Measurements from ENCODE around the gene MIER3. TPM values are rescaled to one million over a fixed set of nuclear protein-coding genes. Genes with fewer than 3 reads are reported as not detected.

The MIER3 gene
- total and polyA plus RNA-seq, 5 donors from 2014 or later: 6.1 to 23.1 (median 7.2) TPM

- peaks cover 0 to 1% (median 0%) of the 10 kb centered on the region in 7 donors for H3K9me3 Mint-ChIP-seq
- peaks cover 2% of the 10 kb centered on the region for H3K4me1 ChIP-seq (ENCODE audit: control insufficient read depth, insufficient read depth, low read length, poor library complexity, severe bottlenecking)
- peaks cover 12 to 31% (median 21%) of the 10 kb centered on the region in 4 donors for H3K4me1 Mint-ChIP-seq
- H3K4me3 Mint-ChIP-seq: no peak overlapping the region
- peak in 1 of 2 donors; percentile 28 for ATAC-seq (ENCODE audit: low read depth in 2 of 2)
- H3K27me3 ChIP-seq (ENCODE audit: control insufficient read depth, insufficient read depth, low read length): no peaks in the 10 kb centered on the region
- H3K27me3 Mint-ChIP-seq: no peaks in the 10 kb centered on the region
- peak overlapping the region in 2 of 3 donors; percentile 62 to 72 for H3K27ac Mint-ChIP-seq
- H3K27ac ChIP-seq (ENCODE audit: insufficient read depth, low read length, poor library complexity, severe bottlenecking): no peak overlapping the region
- H3K36me3 ChIP-seq (ENCODE audit: control insufficient read depth, insufficient read depth, low read length): peaks cover 72% of the 10 kb centered on the region
- no peaks in the 10 kb centered on the region for H3K9me3 ChIP-seq (ENCODE audit: control insufficient read depth in 2 of 2, low read length in 2 of 2)
- DNase-seq: no peak
- H3K36me3 Mint-ChIP-seq: peaks cover 59% of the 10 kb centered on the region
- H3K4me3 ChIP-seq (ENCODE audit: low read depth, low read length): no peak overlapping the region
Measured at GRCh38 chr5:56893251-56893951, 58.5 kb downstream of the MIER3 start.

- Mint-ChIP-seq H3K4me1 (peaks cover 6 to 38% (median 26%) of the 10 kb centered on the region in 4 donors), H3K27me3 (no peaks in the 10 kb centered on the region), H3K36me3 (peaks cover 66% of the 10 kb centered on the region), H3K4me3 (no peak overlapping the region), H3K27ac (no peak overlapping the region), H3K9me3 (no peaks in the 10 kb centered on the region)
- DNase-seq (no peak), ATAC-seq (ENCODE audit: low read depth in 2 of 2) (no peak)
- no peaks in the 10 kb centered on the region for H3K9me3 ChIP-seq (ENCODE audit: control insufficient read depth in 2 of 2, low read length in 2 of 2)
- no peaks in the 10 kb centered on the region for H3K27me3 ChIP-seq (ENCODE audit: control insufficient read depth, insufficient read depth, low read length)
- H3K4me3 ChIP-seq (ENCODE audit: low read depth, low read length): no peak overlapping the region
- no peak overlapping the region for H3K27ac ChIP-seq (ENCODE audit: insufficient read depth, low read length, poor library complexity, severe bottlenecking)
- no peaks in the 10 kb centered on the region for H3K4me1 ChIP-seq (ENCODE audit: control insufficient read depth, insufficient read depth, low read length, poor library complexity, severe bottlenecking)
- peaks cover 99% of the 10 kb centered on the region for H3K36me3 ChIP-seq (ENCODE audit: control insufficient read depth, insufficient read depth, low read length)
Measured at GRCh38 chr5:56881571-56881970, 70.4 kb downstream of the MIER3 start.

DNA sequence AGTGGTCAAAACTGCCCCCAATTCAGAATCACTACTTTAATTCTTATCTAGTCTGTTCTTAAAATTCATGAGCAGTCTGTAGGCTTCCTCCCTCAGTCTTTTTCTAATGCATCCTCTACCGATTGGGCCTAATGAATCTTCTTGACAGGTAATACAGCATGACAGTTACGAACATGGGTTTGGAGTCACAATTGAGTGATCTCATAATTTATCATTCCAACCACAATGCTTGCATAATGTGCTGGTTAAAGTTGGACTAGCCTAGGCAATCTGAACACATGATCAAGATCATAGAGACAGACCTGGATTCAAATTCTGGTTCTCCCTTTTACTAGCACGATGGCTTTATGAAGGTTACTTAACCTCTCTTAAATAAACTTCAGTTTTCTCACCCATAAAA, 75.6 kb downstream of the MIER3 start:
- Histone ChIP-seq H3K4me3 (ENCODE audit: low read depth, low read length) (no peak overlapping the region), H3K9me3 (ENCODE audit: control insufficient read depth in 2 of 2, low read length in 2 of 2) (no peaks in the 10 kb centered on the region), H3K4me1 (ENCODE audit: control insufficient read depth, insufficient read depth, low read length, poor library complexity, severe bottlenecking) (peaks cover 4% of the 10 kb centered on the region), H3K27me3 (ENCODE audit: control insufficient read depth, insufficient read depth, low read length) (no peaks in the 10 kb centered on the region), H3K27ac (ENCODE audit: insufficient read depth, low read length, poor library complexity, severe bottlenecking) (no peak overlapping the region), H3K36me3 (ENCODE audit: control insufficient read depth, insufficient read depth, low read length) (peaks cover 97% of the 10 kb centered on the region)
- no peaks in the 10 kb centered on the region for H3K9me3 Mint-ChIP-seq
- no peak for ATAC-seq (ENCODE audit: low read depth in 2 of 2)
- peaks cover 24 to 49% (median 41%) of the 10 kb centered on the region in 4 donors for H3K4me1 Mint-ChIP-seq
- H3K27ac Mint-ChIP-seq: peak overlapping the region in 1 of 3 donors; percentile 73
- no peak overlapping the region for H3K4me3 Mint-ChIP-seq
- no peak for DNase-seq
- peaks cover 59% of the 10 kb centered on the region for H3K36me3 Mint-ChIP-seq
- no peaks in the 10 kb centered on the region for H3K27me3 Mint-ChIP-seq

DNA sequence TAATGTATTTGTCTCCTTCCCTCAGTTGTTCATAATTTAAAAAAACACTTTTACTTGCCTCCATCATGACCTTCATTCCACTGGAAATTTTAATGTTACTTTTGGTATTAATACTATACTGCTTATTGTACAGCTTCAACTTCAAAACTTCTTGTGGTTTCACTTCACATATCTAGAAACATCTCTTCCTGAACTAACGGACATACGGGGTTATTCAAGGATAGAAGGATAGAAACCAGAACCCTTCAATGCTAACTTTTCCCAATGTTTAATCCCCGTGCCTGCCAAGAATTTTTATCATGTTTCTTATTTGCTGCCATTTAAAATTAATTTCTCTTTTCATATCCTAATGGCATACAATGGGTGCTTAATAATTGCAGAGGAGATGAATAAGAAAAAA, 78.9 kb downstream of the MIER3 start:
- peaks cover 4% of the 10 kb centered on the region for H3K4me1 ChIP-seq (ENCODE audit: control insufficient read depth, insufficient read depth, low read length, poor library complexity, severe bottlenecking)
- no peaks in the 10 kb centered on the region for H3K9me3 Mint-ChIP-seq
- peak overlapping the region; percentile 28 to 90 (median 64) for H3K27ac Mint-ChIP-seq
- H3K4me3 ChIP-seq (ENCODE audit: low read depth, low read length): no peak overlapping the region
- peaks cover 97% of the 10 kb centered on the region for H3K36me3 ChIP-seq (ENCODE audit: control insufficient read depth, insufficient read depth, low read length)
- H3K27me3 Mint-ChIP-seq: no peaks in the 10 kb centered on the region
- no peak for ATAC-seq (ENCODE audit: low read depth in 2 of 2)
- peak overlapping the region in 1 of 4 donors; percentile 8 for H3K4me3 Mint-ChIP-seq
- DNase-seq: no peak
- no peak overlapping the region for H3K27ac ChIP-seq (ENCODE audit: insufficient read depth, low read length, poor library complexity, severe bottlenecking)
- peaks cover 31 to 47% (median 39%) of the 10 kb centered on the region in 4 donors for H3K4me1 Mint-ChIP-seq
- H3K9me3 ChIP-seq (ENCODE audit: control insufficient read depth in 2 of 2, low read length in 2 of 2): no peaks in the 10 kb centered on the region
- no peaks in the 10 kb centered on the region for H3K27me3 ChIP-seq (ENCODE audit: control insufficient read depth, insufficient read depth, low read length)
- H3K36me3 Mint-ChIP-seq: peaks cover 54% of the 10 kb centered on the region

DNA sequence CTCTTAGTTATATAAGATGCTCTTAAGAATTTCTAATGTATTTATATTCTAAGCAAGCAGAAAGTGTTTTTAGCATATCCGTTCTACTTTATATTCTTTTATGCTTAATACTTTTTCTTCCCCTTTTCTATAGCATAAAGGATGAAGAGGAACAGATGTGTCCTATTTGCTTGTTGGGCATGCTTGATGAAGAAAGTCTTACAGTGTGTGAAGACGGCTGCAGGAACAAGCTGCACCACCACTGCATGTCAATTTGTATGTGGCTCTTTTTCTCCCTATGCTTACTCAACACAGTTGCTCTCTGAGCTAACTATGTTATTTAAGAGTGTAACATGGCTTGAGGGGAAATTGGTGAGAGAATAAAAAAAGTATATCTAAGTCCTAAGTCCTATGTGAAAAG, 80.1 kb downstream of the MIER3 start:
- no peaks in the 10 kb centered on the region for H3K9me3 ChIP-seq (ENCODE audit: control insufficient read depth in 2 of 2, low read length in 2 of 2)
- ATAC-seq (ENCODE audit: low read depth in 2 of 2) (no peak), DNase-seq (no peak)
- H3K4me3 ChIP-seq (ENCODE audit: low read depth, low read length): no peak overlapping the region
- Mint-ChIP-seq H3K9me3 (no peaks in the 10 kb centered on the region), H3K4me3 (peak overlapping the region in 2 of 4 donors; percentile 6 to 44), H3K27ac (peak overlapping the region in 1 of 3 donors; percentile 1), H3K36me3 (peaks cover 44% of the 10 kb centered on the region), H3K4me1 (peaks cover 23 to 39% (median 33%) of the 10 kb centered on the region in 4 donors), H3K27me3 (no peaks in the 10 kb centered on the region)
- H3K27me3 ChIP-seq (ENCODE audit: control insufficient read depth, insufficient read depth, low read length): no peaks in the 10 kb centered on the region
- peaks cover 4% of the 10 kb centered on the region for H3K4me1 ChIP-seq (ENCODE audit: control insufficient read depth, insufficient read depth, low read length, poor library complexity, severe bottlenecking)
- peaks cover 96% of the 10 kb centered on the region for H3K36me3 ChIP-seq (ENCODE audit: control insufficient read depth, insufficient read depth, low read length)
- H3K27ac ChIP-seq (ENCODE audit: insufficient read depth, low read length, poor library complexity, severe bottlenecking): no peak overlapping the region

Other genes starting within 250 kb of the MIER3 start
- 110 TPM for gene MAP3K1, start 136.6 kb downstream of the MIER3 start, total RNA-seq
- 10 to 100 TPM; 64.3 to 84.5 (median 76.1) TPM for gene MAP3K1, start 136.6 kb downstream of the MIER3 start, polyA plus RNA-seq
- 3.1 TPM for gene SETD9, start 42.5 kb downstream of the MIER3 start, total RNA-seq
- 1 to 10 TPM; 4.3 to 6.1 (median 5.2) TPM for gene SETD9, start 42.5 kb downstream of the MIER3 start, polyA plus RNA-seq
- 171 TPM for gene GPBP1, start 221.9 kb upstream of the MIER3 start, total RNA-seq
- gene GPBP1, start 221.9 kb upstream of the MIER3 start, polyA plus RNA-seq: 100 to 1,000 TPM in 1 of 4 donors, 10 to 100 TPM in 3; 88.8 to 108 (median 98.2) TPM

Data from CD4-positive, CD25-positive, alpha-beta regulatory T cell (primary cell).